Lower leg skin (tissue), 4 donors: ENCODE measurements around the gene S100Z. TPM values are rescaled to one million over a fixed set of nuclear protein-coding genes. Genes with fewer than 3 reads are reported as not detected.

Experiments
- DNase-seq, 2 donors: peaks; one replicate each; pipeline ENCODE4 v3.0.0-alpha.2; 2019; ENCODE audit warnings: low spot score in 2 of 2
- H3K4me3 ChIP-seq: fragments of 200-600 bp; sonication (generic); 2 replicates; pipeline ENCODE4 v1.5.1; 2017; ENCODE audit warnings: mild to moderate bottlenecking, low read depth; ENCODE audit not compliant: poor library complexity, severe bottlenecking
- POLR2A ChIP-seq, 2 donors: fragments of 450-650 bp; IDR thresholded peaks; one replicate each; pipeline ENCODE4 v1.6.1; 2016 to 2017; ENCODE audit warnings: antibody characterized with exemption in 2 of 2, mild to moderate bottlenecking in 1 of 2, moderate library complexity in 1 of 2
- WGBS, 2 donors: methylation state at CpG; one replicate each; pipeline ENCODE4 v1.1.5; 2018; 5-methylcytosine and 5-hydroxymethylcytosine counted together
- intact Hi-C: fragments of 100-400 bp; cut with DNase I; formaldehyde crosslinking; loops from one replicate; pipeline ENCODE4 v1.15.0; 2023; ENCODE audit warnings: low total_unique reads
- total RNA-seq, 4 donors: library from RNA; depleted of rRNA; stranded (reverse); fragments of >200 nt; gene quantifications; one replicate each; pipeline ENCODE4 v1.1.0, GENCODE V29; 2016
- TF ChIP-seq, protein P1 (sequence below), 3 donors: fragments of 450-650 bp; IDR thresholded peaks; one replicate each; pipeline ENCODE4 v1.5.1; 2016; ENCODE audit warnings: antibody characterized with exemption in 3 of 3, mild to moderate bottlenecking in 3 of 3, moderate library complexity in 2 of 3

S100Z gene
- total RNA-seq, 4 donors from 2014 or later, result not detected

DNA sequence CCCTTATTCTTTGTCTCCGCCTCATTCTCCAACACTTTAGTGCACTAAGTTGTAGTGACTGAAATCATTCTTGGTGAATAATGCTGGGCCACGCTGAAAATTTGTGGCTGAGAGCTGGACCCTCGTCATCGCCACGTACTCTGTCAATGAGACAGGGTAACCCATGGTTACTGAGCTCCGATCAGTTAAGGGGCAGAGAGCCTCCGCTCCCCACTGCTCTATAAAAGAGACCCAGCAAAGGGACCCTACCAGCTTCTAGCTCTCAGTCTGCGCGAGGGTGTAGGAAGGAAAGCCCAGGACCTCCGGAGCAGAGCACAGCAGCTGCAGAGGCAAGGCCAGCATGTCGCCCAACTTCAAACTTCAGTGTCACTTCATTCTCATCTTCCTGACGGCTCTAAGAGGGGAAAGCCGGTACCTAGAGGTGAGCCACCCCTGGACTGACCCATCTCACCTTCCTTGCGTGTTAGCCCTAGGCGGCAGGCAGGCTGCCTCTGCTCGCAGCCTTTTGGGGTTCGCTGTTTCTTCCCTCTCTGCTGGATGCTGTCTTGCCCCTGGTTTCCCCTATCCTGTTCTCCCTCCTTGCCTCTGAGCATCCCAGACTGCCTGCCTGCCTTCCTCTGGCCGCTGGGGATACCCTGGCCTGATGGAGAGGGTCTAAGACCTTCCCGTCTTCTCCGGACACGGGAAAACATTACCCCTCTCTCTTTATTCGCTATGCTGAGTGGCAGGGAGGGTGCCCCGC lies 103.2 kb downstream of the S100Z start, which contains the start of gene CRHBP:
TSS of gene CRHBP (plus strand) at position 251 of the 742 bp plus-strand sequence. CDS start at position 341, 90 bp downstream.
- no peak for DNase-seq
- TF ChIP-seq, protein P1, sequence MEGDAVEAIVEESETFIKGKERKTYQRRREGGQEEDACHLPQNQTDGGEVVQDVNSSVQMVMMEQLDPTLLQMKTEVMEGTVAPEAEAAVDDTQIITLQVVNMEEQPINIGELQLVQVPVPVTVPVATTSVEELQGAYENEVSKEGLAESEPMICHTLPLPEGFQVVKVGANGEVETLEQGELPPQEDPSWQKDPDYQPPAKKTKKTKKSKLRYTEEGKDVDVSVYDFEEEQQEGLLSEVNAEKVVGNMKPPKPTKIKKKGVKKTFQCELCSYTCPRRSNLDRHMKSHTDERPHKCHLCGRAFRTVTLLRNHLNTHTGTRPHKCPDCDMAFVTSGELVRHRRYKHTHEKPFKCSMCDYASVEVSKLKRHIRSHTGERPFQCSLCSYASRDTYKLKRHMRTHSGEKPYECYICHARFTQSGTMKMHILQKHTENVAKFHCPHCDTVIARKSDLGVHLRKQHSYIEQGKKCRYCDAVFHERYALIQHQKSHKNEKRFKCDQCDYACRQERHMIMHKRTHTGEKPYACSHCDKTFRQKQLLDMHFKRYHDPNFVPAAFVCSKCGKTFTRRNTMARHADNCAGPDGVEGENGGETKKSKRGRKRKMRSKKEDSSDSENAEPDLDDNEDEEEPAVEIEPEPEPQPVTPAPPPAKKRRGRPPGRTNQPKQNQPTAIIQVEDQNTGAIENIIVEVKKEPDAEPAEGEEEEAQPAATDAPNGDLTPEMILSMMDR (IDR thresholded peaks at IDR 0.05), result no peak
- no peak for TF ChIP-seq POLR2A (IDR thresholded peaks at IDR 0.05)
- intact Hi-C loops, result no loop called here
- 33 to 49% methylated on average over 23 of the region's 23 CpGs for WGBS, 2 donors
- H3K4me3 ChIP-seq, result no peak within 1 kb of the TSS

DNA sequence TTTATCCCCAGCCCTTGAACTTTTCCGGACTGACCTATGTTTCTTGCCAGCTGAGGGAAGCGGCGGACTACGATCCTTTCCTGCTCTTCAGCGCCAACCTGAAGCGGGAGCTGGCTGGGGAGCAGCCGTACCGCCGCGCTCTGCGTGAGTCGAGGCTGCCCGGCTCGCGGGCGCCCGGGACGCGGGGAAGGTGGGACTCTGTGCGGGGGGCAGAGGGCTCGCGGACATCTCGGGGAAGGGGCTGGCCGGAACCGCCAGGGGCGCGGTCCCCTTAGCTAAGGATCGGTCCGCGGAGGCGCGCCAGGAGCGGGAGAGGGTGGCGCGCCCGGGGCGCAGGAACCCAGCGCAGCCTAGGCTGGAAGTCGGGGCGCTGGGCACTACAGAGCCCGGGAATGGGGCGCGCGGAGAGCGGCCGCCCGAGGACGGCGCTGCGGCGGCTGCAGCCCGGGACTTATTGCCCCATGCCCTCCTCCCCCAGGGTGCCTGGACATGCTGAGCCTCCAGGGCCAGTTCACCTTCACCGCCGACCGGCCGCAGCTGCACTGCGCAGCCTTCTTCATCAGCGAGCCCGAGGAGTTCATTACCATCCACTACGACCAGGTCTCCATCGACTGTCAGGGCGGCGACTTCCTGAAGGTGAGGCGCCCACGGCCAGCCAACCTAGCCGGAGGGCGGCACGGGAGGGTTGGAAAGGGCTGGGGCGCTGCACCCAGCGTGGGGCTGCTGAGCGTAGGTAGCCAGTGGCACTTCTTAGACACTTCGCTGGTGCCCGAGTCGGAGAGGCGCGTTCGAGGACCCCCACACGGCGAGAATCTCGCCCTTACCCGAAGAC lies 104.0 kb downstream of the S100Z start:
- WGBS, 2 donors, result 1% methylated on average over 24 to 40 of the region's 81 CpGs
- TF ChIP-seq POLR2A (IDR thresholded peaks at IDR 0.05), result no peak
- TF ChIP-seq, protein P1 (IDR thresholded peaks at IDR 0.05), result no peak
- no peak overlapping the region for H3K4me3 ChIP-seq
- DNase-seq, result no peak
- intact Hi-C loops, result no loop called here

DNA sequence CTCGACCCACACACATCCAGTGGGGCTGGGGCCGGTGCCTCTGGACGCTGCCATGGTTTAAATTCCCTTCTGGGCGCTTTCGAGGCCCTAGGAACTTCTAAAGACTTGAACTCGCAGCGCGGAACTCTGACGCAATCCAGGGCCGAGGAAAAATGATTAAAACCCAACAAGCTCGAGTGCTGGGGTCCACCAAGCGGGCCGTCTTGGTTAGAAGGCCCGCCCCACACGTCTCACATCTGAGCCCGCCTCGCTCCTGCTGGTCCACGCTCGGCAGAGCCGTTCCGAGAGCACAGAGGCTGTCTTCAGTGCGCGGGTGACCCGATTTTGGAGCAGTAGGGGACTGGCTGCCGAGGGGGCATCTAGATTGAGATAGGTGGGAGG lies 104.6 kb downstream of the S100Z start:
- intact Hi-C loops, result no loop called here
- 5 to 9% methylated on average over 23 to 25 of the region's 25 CpGs for WGBS, 2 donors
- H3K4me3 ChIP-seq, result no peak overlapping the region
- TF ChIP-seq, protein P1 (IDR thresholded peaks at IDR 0.05), result no peak
- no peak for TF ChIP-seq POLR2A (IDR thresholded peaks at IDR 0.05)
- no peak for DNase-seq

DNA sequence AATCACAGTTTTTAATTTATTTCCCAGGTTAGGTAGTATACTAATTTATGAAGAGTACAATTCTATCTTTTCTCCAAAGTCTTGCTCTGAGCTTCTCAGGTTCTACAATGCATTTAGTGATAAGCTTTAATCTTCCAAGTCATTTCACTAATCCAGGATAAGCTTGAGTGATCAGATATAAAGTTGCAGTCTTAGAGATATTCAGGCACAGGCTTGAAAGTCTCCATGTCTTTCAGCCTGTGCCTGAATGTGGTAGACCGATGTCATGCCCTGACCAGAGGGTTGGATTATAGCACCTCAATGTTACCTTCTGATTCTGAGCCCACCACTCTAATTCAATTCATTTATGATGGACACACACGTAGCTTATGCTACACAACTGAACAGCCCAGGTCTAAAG lies 106.2 kb downstream of the S100Z start:
- H3K4me3 ChIP-seq, result no peak overlapping the region
- TF ChIP-seq POLR2A (IDR thresholded peaks at IDR 0.05), result no peak
- TF ChIP-seq, protein P1 (IDR thresholded peaks at IDR 0.05), result no peak
- intact Hi-C loops, result no loop called here
- DNase-seq, result no peak
- WGBS, 2 donors, result 85 to 88% methylated on average over 2 of the region's 2 CpGs

DNA sequence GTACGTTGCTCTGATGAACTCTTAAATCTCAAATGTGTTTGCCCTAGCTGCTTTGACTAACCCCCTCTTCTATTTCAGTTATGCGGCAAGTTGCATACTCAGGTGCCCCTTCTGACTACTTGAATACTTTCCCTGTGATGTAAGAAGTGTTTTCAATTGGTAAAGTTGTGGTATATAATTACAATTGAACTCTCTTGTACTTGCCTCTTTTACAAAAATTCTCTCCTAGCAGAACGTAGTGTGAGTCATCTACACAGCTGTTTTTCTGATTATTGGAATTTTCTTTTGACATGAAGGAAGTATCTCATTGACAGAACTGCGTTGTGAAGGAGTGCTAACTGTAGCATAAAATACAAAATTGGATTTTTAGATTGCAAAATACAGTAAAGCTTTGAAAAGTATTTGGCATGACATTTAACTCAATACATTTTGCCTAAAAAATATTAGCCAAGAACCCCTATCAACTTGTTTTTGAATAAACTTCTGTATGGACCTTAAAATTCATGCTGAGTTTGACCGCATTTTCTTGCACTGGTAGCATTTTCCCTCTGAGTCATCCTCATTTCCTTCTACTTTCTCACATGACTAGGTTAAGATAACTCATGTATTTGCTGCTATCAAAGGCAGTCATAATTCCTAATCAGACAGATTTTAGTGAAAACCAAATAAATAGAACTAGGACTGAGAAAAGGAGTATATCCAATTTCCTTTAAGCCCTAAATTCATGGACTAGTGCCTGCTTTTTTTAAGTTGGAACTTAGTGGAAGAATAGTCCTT lies 109.4 kb downstream of the S100Z start:
- H3K4me3 ChIP-seq, result no peak overlapping the region
- DNase-seq, result no peak
- intact Hi-C loops, result no loop called here
- TF ChIP-seq, protein P1 (IDR thresholded peaks at IDR 0.05), result no peak
- TF ChIP-seq POLR2A (IDR thresholded peaks at IDR 0.05), result no peak
- 53 to 60% methylated on average over 5 of the region's 5 CpGs for WGBS, 2 donors
